GM13977 (cell line): ENCODE results near the gene KLHL26.
"Not testable (repeated sequence)": the region's sequence is repeated elsewhere in the genome, so short reads cannot be mapped to it uniquely, and the experiment has no call there.

ENCODE experiments used
- DNase-seq: peaks from one replicate; pipeline ENCODE4 v3.0.0; 2012; ENCODE audit warnings: low spot score
- CTCF ChIP-seq: IDR thresholded peaks from 2 replicates; pipeline ENCODE4 v1.5.1; 2012; ENCODE audit warnings: mild to moderate bottlenecking, control low read depth; ENCODE audit not compliant: insufficient read depth; ENCODE audit errors: extremely low read depth, missing control alignments
- in situ Hi-C: fragments of 300-500 bp; cut with MboI; formaldehyde crosslinking; loops from one replicate; pipeline ENCODE4 v1.12.0; 2022; ENCODE audit warnings: low sequenced_read_pairs, low pct_unique_long_range_greater_than_20kb, mixed read lengths, inconsistent platforms; ENCODE audit not compliant: unreplicated experiment

The KLHL26 gene

GRCh38 chr19:18595475-18595874, 41.4 kb upstream of the KLHL26 start:
- in situ Hi-C loops = no loop called here
- TF ChIP-seq CTCF = no peak
- no peak for DNase-seq

DNA sequence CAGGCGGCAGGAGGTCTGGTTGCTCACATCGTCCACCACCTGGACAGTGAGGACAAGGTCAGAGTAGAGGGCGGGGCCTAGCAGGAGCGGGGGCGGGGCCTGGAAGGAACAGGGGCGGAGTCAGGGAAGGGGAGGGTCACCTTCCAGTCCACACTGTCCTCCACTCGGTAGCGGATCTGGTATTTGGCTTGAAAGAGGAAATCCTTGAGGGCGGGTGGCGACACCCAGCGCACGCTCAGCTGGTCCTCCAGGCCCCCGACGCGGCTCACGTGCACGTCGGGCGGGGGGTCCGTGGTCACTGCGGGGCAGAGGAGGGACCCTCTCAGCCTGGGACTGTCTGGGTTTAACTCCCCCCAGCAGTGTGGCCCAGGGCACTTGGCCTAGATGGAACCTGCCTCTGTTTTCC, 40.1 kb upstream of the KLHL26 start:
- no peak for TF ChIP-seq CTCF
- in situ Hi-C loops = no loop called here
- peak; percentile 51 for DNase-seq

- in situ Hi-C loops = no loop called here
- DNase-seq = peak; percentile 24
- no peak for TF ChIP-seq CTCF
Observed at GRCh38 chr19:18597809-18598660, 38.8 kb upstream of the KLHL26 start.

GRCh38 chr19:18599485-18599884, 37.3 kb upstream of the KLHL26 start:
- TF ChIP-seq CTCF = no peak
- in situ Hi-C loops = no loop called here
- peak; percentile 18 for DNase-seq

DNA sequence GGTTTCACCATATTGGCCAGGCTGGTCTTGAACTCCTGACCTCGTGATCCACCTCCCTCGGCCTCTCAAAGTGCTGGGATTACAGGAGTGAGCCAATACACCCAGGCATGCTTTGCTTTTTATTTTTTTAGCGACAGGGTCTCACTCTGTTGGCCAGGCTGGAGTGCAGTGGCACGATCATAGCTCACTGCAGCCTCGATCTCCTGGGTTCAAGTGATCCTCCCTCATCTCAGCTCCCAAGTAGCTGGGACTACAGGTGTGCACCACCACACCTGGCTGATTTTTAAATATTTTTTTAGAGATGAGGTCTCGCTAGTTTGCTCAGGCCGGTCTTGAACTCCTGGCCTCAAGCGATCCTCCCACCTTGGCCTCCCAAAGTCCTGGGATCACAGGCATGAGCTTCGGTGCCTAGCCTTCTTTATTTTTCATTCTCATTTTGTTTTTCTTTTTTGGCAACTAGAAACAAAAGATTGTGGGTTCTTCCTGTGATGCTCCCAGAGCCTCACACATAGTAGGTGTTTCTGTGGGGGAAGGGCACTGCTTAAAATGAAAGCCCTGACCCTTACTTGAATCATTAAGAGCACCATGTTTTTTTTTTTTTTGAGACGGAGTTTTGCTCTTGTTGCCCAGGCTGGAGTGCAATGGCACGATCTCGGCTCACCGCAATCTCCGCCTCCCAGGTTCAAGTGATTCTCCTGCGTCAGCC, 36.0 kb upstream of the KLHL26 start:
- DNase-seq, in situ Hi-C loops: not testable (repeated sequence)

- DNase-seq = peak; percentile 20
- TF ChIP-seq CTCF = no peak
- in situ Hi-C loops = no loop called here
Observed at GRCh38 chr19:18601875-18602274, 35.0 kb upstream of the KLHL26 start.
